ENCODE measurements around the gene MCOLN2.

- TF ChIP-seq CTCF (conservative IDR thresholded peaks at IDR 0.05; ENCODE audit: low read length) (no peak), EZH2phosphoT487 (IDR thresholded peaks at IDR 0.05; ENCODE audit: borderline replicate concordance, low read depth, low read length) (no peak)
These were observed 83.4 kb downstream of the MCOLN2 start for GRCh38 chr1:84913555-84913892.
